ENCODE data around the gene RPL26.
"Not testable (repeated sequence)": the region's sequence is repeated elsewhere in the genome, so short reads cannot be mapped to it uniquely, and the experiment has no call there.

The RPL26 gene

GRCh38 chr17:8393470-8394231 is 10.7 kb upstream of the RPL26 start:
- no peak for DNase-seq

DNA sequence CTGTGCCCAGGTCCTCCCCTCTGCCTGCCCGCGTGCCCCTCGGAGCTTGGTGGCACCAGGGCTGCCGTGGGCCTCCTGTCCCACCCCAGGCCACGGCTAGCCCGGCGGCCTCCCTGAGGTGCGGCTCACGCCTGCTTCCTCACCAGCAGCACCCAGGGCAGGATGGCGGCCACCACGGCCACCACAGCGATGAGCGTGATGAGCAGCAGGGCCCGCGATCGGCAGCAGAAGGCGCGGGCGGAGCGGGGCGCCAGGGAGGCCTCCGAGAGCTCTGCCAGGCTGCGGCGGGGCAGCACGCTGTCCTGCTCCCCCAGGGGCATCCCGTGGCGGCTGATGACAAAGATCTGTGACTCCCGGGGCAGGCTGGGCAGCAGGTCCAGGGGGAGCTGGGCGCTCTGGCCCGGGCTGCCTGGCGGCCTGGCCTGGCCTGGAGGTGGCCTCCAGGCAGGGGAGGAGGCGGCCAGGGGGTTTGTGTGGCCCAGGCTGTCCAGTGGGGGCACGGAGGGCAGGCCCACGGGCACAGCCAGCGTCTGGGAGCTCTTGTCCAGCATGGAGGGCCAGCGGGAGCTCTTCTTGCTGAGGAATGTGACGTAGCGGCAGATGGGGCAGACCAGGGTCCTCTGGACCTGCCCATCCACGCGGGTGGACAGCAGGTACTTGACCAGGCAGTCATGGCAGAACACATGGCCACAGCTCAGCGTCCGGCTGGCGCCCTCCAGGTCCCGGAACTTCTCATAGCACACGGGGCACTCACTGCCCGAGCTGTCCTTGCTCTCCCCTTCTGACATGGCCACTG is 9.9 kb upstream of the RPL26 start:
- no peak for DNase-seq

- no peak for DNase-seq
Measured at GRCh38 chr17:8392274-8392673, 9.3 kb upstream of the RPL26 start.

DNA sequence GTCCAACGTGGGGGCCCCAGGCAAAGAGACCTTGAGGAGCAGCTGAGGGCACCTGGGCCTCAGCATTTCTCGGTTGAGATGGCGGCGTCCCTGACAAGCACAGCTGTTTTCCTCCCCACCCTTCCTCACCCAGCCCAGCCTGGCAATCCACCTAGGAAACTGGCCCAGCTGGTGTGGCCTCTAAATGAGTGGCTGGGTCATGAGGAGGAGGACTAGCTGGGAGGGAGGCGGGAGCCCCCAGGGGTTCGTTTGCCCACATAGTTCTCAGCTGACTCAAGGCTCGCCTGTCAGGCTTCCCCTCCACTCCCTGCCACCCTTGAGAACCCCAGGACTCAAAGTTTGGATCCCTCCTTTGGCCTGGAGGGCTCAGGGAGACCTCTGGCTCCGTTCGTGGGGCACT is 8.7 kb upstream of the RPL26 start:
- DNase-seq, result no peak

DNA sequence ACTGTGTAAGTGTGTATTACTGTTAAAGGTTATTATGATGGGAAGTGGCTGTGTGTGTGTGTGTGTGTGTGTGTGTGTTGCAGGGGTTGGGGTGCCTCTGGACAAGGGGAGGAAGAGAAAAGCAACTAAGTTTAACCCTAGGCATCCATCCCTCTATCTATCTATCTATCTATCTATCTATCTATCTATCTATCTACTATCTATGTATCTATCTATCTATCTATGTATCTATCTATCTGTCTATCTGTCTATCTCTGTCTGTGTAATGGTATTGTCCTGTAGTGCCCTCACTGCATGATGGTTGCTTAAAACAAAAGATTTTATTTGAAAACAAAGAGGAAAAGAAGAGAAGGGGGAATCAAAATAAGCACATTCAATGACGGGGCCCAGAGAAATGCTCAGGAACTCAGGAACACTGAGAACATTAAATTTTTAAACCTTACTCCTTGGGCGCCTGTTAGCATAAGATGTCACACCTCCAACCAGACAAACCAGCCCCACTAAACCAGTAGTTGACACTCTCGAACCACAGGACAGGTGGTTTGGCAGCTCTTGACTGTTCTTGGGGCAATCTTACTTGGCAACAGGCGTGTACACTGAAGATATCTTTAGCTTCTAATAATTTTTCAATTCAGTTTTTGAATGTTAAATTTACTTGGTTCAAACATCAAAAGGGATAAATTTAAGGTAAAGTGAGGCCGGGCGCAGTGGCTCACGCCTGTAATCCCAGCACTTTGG is 5.1 kb upstream of the RPL26 start:
- no peak for DNase-seq

GRCh38 chr17:8386841-8387240 is 3.8 kb upstream of the RPL26 start:
- no peak for DNase-seq

GRCh38 chr17:8384801-8385378 is 1.9 kb upstream of the RPL26 start:
- DNase-seq, result no peak

- no peak for DNase-seq
Measured at GRCh38 chr17:8382880-8383142, 182 bp downstream of the RPL26 start.

GRCh38 chr17:8382052-8382879 is 727 bp downstream of the RPL26 start:
- DNase-seq, result no peak

DNA sequence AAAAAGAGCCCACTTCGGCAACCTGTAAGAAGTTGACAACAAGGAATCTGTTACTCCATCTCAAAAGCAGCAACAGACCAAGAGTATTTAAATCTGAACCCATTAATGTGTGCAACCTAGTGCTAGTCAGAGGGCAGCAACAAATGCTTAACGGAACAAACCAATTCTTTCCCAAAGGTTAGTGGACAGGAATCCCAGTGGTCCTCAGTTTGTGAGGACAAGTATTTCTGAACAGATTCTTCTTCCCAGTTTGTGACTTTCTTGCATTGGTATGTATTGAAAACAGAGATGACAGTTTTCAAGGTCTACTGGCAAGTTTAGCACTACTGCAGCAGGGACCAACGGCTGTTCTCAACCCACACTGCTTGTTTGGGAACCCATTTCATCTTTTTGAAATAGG is 2.9 kb downstream of the RPL26 start:
- DNase-seq, result no peak

DNA sequence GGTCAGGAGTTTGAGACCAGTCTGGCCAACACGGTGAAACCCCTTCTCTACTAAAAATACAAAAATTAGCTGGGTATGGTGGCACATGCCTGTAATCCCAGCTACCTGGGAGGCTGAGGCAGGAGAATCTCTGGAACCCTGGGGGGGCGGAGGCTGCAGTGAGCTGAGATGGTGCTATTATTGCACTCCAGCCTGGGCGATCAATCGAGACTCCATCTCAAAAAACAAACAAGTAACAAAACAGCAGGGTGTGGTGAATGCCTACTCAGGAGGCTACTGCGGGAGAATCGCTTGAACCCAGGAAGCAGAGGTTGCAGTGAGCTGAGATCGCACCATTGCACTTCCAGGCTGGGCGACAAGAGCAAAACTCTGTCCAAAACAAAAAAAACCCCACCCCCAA is 4.9 kb downstream of the RPL26 start:
- DNase-seq, result not testable (repeated sequence)

GRCh38 chr17:8377422-8377821 is 5.6 kb downstream of the RPL26 start:
- DNase-seq, result no peak

DNA sequence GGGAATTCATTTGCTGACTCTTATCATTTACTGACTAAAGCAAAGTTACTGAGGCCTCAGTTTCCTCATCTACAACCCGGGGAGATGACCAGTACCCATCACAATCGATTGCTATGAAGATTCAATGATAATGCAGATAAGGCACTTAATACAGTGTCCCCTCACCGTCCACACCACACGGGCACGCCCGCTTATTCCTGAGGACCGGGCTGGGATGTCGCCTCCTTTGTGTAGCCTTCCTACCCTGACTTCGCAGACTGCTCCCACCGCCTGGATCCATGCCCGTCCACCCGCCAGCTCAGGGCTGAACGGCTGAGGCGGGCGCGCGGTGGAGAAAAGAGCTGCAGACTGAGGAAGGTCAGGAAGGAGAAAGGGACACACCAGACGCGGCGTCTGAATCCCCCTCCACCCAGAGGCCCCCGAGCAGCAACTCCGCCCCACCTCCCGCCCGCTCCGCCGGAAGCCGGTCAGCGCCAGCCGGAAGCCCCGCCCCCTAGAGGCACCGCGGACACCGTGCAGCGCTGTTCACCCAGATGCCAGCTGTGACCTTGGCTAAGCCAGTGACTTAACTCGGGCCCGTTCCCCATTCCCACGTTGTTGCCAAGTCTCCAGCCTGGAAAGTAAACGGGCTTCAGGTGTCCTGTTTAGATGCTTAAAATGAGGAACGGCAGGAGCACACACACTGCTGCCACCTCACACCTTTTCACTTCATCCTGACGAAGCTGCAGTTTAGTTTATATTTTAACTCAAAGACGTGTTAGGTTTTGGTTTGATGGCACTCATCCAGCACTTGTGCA is 6.5 kb downstream of the RPL26 start, which contains the start of gene KRABD2:
TSS of gene KRABD2 (minus strand) at position 434 of the 797 bp plus-strand sequence.
- peak; percentile 94 for DNase-seq

DNA sequence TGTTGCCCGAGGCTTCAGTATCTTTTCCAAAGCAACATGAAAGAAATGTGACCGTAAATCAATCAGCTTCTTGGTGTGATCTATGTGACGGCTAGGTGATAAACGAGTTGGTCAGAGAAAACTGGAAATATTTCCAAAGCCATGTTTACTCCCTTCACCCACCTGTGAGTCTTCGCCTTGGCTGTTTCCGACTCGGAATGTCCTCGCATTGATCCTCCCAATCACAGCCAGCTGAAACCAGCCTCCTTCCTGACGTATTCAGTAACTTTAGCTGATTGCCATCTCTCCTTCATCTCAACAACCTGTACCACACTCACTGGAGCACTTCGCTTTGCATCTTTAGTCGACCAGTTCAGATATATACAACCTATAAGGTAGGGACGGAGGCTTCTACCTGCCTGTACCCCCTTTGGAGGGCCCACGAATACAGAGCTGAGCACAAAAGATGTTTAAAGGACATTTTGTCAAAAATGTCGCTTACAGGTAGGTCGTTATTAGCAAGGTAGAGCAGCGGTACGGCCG is 7.2 kb downstream of the RPL26 start:
- DNase-seq, result no peak

- not testable (repeated sequence) for DNase-seq
Measured at GRCh38 chr17:8373856-8374255, 9.1 kb downstream of the RPL26 start.

GRCh38 chr17:8372422-8372821 is 10.6 kb downstream of the RPL26 start:
- DNase-seq, result no peak

DNA sequence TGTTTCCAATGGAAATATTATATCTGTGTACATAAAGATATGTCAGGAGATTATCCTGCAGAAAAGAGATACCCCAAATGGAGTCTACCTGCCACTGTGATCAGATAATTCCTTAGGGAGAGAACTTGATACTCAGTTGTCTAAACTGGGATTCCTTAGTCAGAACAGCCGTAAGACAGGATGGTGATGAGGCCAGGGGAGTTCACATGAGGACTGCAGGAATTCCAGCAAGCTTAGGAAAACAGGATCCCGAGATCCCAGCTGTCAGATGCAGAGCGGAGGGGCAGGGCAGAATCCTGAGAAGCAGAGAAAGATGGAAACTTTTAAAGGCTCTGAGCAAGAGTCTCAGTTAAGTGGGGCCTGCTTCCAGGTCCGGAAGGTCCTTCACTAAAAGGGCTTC is 11.2 kb downstream of the RPL26 start:
- DNase-seq, result no peak

DNA sequence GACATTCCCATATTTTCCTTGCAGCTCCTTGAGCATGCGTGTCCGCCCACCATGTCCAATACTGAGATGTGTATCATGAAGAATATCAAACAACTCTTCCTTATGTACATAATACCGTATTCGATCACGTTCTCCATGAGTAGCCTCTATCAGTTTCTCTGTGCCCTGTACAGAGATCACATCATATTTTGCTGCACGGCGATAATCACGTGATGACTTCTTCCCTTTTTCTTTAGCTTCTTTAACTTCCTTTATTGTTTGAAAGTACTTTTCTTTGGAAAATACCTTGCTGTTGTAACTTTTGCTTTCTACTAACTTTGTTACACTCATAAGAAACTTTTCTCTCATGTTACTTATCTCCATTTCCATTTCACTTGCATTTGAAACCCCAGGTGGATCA is 13.0 kb downstream of the RPL26 start:
- DNase-seq, result no peak

- DNase-seq, result no peak
Measured at GRCh38 chr17:8368193-8368592, 14.8 kb downstream of the RPL26 start.

DNA sequence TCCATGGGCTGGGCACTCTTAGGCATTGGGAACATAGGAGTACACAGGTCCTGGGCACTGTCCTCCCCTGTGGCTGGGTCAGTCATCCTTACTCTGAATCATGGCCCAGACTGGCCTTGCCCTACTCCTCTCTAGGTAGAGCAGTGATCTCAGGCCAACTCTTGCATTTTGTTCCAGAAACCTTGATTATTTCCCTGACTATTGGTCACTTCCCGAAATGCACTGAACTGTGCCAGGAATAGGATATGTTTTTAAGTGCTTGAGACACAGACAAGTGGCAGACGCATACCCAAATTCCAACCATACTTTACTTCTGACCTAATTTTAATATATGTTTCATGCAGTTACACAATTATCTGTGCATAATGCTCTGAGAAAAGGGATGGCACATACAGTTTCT is 16.8 kb downstream of the RPL26 start:
- no peak for DNase-seq

DNA sequence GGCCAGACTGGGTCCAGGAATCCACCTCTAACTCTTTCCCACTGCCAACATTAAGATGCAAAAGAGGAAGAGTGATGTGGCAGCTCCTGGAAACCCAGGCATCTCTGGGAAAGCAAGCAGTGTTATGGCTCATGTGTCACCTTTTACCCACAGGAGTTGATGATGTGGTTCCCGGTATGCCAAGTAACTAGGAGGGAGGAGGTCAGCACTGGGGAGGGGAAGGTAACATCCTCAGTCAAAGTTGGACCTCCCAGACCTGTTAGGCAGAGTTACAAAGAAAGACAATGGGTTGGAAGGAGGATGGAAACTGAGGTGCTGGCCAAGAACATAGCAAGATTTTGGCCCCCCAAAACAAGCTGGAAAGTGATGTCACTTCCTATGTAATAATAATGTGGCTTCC is 17.9 kb downstream of the RPL26 start:
- DNase-seq, result no peak

Measured in right hindlimb (tissue), 1 donor.